ENCODE results near the gene GREB1. TPM values are rescaled to one million over a fixed set of nuclear protein-coding genes. Genes with fewer than 3 reads are reported as not detected.

Gene GREB1
- total and polyA plus RNA-seq, 2 of the 13 experiments (the other 11 are each of a cell fraction or from before 2014, with no cell fraction given) = 31.3 to 61.2 TPM

DNA sequence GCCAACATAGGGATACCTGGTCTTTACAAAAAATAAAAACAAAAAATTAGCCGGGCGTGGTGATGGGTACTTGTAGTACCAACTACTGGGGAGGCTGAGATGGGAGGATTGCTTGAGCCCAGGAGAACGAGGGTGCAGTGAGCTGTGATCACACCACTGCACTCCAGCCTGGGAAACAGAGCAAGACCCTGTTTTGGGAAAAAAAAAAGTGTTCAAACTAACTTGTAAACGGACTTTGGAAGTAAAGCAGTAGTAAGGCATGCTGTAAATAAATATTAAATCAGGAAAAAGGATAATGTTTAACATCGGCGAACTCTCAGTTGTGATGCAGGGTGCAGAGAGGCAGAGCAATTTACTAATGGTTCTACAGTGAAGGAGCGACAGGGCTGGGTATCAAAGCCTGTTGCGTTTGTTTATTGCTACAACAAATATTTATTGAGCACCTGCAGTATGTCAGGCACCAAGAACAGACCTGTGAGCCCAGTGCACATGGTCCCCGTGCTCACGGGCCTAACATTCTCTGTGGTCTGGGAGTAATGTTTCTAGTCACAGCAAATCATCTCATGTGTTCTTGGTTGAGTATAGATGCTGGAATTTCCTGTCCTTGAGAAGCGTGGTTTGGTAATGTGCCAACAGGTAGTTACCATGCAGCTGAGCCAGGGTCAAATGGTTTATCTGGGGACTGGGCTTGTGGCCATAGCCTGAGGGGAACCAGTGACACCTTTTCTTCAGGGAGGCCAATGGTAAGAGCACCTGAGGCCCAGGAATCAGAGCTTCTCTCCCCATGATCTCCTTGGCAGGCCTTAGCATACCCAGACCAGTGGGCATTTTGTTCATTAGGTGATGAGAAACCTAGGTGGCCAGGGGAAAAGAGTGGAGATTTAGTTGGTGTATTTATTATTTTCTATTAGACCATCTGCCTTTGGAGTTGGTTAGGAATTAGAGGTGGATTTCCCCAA, 27.9 kb upstream of the GREB1 start (continued):
- TF ChIP-seq SOX13 (IDR thresholded peaks at IDR 0.05) = peak; percentile 46; the same call in 1 of the 2 replicates
- TF ChIP-seq SOX13 (CRISPR knock-in tag; conservative IDR thresholded peaks at IDR 0.05 in 1 of 2, IDR thresholded peaks at IDR 0.05 in 1 of 2) = peak in 1 of 2 experiments; percentile 80; a peak in 2 of 4 replicates
- TF ChIP-seq MED8 (CRISPR knock-in tag; IDR thresholded peaks at IDR 0.05; ENCODE audit: insufficient replicate concordance) = peak; percentile 78
- TF ChIP-seq ZNF619 (CRISPR knock-in tag; IDR thresholded peaks at IDR 0.05) = 0 out of 2 replicates have a peak, but pooled peaks have one; percentile 59
- no peak for TF ChIP-seq ZNF274 (CRISPR knock-in tag; IDR thresholded peaks at IDR 0.05)
- TF ChIP-seq ZNF543 (CRISPR knock-in tag; IDR thresholded peaks at IDR 0.05) = peak; percentile 88
- no peak for TF ChIP-seq ZNF446 (CRISPR knock-in tag; IDR thresholded peaks at IDR 0.05)
- peak; percentile 94; the same call in 1 of the 2 replicates for TF ChIP-seq ZBTB43 (CRISPR knock-in tag; conservative IDR thresholded peaks at IDR 0.05)
- TF ChIP-seq HNF4A (CRISPR knock-in tag; IDR thresholded peaks at IDR 0.05) = peak; percentile 89
- no peak for TF ChIP-seq ZNF737 (CRISPR knock-in tag; IDR thresholded peaks at IDR 0.05; ENCODE audit: borderline replicate concordance)
- TF ChIP-seq, protein P1, sequence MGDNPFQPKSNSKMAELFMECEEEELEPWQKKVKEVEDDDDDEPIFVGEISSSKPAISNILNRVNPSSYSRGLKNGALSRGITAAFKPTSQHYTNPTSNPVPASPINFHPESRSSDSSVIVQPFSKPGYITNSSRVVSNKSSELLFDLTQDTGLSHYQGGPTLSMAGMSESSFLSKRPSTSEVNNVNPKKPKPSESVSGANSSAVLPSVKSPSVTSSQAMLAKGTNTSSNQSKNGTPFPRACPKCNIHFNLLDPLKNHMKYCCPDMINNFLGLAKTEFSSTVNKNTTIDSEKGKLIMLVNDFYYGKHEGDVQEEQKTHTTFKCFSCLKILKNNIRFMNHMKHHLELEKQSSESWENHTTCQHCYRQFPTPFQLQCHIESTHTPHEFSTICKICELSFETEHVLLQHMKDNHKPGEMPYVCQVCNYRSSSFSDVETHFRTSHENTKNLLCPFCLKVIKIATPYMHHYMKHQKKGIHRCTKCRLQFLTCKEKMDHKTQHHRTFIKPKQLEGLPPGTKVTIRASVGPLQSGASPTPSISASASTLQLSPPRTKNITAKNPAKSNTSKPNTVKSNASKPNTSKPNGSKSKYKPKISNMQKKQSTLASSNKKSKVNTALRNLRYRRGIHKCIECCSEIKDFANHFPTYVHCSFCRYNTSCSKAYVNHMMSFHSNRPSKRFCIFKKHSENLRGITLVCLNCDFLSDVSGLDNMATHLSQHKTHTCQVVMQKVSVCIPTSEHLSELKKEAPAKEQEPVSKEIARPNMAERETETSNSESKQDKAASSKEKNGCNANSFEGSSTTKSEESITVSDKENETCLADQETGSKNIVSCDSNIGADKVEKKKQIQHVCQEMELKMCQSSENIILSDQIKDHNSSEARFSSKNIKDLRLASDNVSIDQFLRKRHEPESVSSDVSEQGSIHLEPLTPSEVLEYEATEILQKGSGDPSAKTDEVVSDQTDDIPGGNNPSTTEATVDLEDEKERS (CRISPR knock-in tag; IDR thresholded peaks at IDR 0.05) = no peak; the same call in none of the 2 replicates
- TF ChIP-seq CCDC6 (CRISPR knock-in tag; IDR thresholded peaks at IDR 0.05) = peak; percentile 70; the same call in 1 of the 2 replicates
- TF ChIP-seq ZBED4 (CRISPR knock-in tag; IDR thresholded peaks at IDR 0.05; ENCODE audit: borderline replicate concordance) = peak; percentile 46; the same call in 1 of the 2 replicates
- TF ChIP-seq TOPORS (CRISPR knock-in tag; IDR thresholded peaks at IDR 0.05) = peak; percentile 91
- TF ChIP-seq, protein P2, sequence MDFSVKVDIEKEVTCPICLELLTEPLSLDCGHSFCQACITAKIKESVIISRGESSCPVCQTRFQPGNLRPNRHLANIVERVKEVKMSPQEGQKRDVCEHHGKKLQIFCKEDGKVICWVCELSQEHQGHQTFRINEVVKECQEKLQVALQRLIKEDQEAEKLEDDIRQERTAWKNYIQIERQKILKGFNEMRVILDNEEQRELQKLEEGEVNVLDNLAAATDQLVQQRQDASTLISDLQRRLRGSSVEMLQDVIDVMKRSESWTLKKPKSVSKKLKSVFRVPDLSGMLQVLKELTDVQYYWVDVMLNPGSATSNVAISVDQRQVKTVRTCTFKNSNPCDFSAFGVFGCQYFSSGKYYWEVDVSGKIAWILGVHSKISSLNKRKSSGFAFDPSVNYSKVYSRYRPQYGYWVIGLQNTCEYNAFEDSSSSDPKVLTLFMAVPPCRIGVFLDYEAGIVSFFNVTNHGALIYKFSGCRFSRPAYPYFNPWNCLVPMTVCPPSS (IDR thresholded peaks at IDR 0.05) = no peak

Data from HepG2 (cell line).